Transverse colon (tissue), 3 donors: ENCODE measurements around the gene DMD.

Experiments used
- CTCF ChIP-seq, 5 experiments: fragments of 200-600 bp in 3 of 5; fragments of 450-650 bp in 2 of 5; sonication (generic) in 3 of 5; IDR thresholded peaks; 1 replicate in 2 of 5; 2 replicates in 3 of 5; pipeline ENCODE4 v1.5.1; 2016 to 2017; ENCODE audit warnings: antibody characterized with exemption in 5 of 5, inconsistent platforms in 3 of 5, mild to moderate bottlenecking in 2 of 5, moderate library complexity in 1 of 5
- EP300 ChIP-seq: sonication (generic); formaldehyde crosslinking; IDR thresholded peaks from one replicate; pipeline ENCODE4 v1.6.1; 2017; ENCODE audit warnings: antibody characterized with exemption, low read depth
- POLR2A ChIP-seq: fragments of 450-650 bp; IDR thresholded peaks from one replicate; pipeline ENCODE4 v1.6.1; 2016; ENCODE audit warnings: antibody characterized with exemption, mild to moderate bottlenecking, moderate library complexity

GRCh38 chrX:32280921-32281320 is 930.4 kb downstream of the DMD start:
- TF ChIP-seq CTCF (IDR thresholded peaks at IDR 0.05) = no peak
- no peak for TF ChIP-seq POLR2A
- no peak for TF ChIP-seq EP300
